Fibroblast of skin of abdomen (primary cell): ENCODE measurements around the gene CRADD.
A peak's percentile ranks its signal among the peaks of the same experiment; 100 is the strongest.
"Not testable (repeated sequence)": the region's sequence is repeated elsewhere in the genome, so short reads cannot be mapped to it uniquely, and the experiment has no call there.

Experiments used
- DNase-seq: peaks from one replicate; pipeline ENCODE4 v3.0.0-alpha.2; 2013

CRADD gene

GRCh38 chr12:93759512-93760081 is 82.4 kb downstream of the CRADD start:
- DNase-seq, result no peak

- no peak for DNase-seq
These were observed 83.2 kb downstream of the CRADD start for GRCh38 chr12:93760275-93760875.

GRCh38 chr12:93762059-93762719 is 85.0 kb downstream of the CRADD start:
- peak; percentile 82 for DNase-seq

GRCh38 chr12:93762912-93763553 is 85.9 kb downstream of the CRADD start:
- no peak for DNase-seq

- DNase-seq, result no peak
These were observed 86.6 kb downstream of the CRADD start for GRCh38 chr12:93763746-93764147.

- DNase-seq, result no peak
These were observed 89.2 kb downstream of the CRADD start for GRCh38 chr12:93766371-93766770.

- DNase-seq, result peak; percentile 78
These were observed 89.8 kb downstream of the CRADD start for GRCh38 chr12:93766796-93767523.

GRCh38 chr12:93767524-93767863 is 90.3 kb downstream of the CRADD start:
- DNase-seq, result no peak

- DNase-seq, result no peak
These were observed 95.0 kb downstream of the CRADD start for GRCh38 chr12:93772003-93772700.

- peak; percentile 52 for DNase-seq
These were observed 96.1 kb downstream of the CRADD start for GRCh38 chr12:93773122-93773871.

- peak; percentile 97 for DNase-seq
These were observed 99.4 kb downstream of the CRADD start for GRCh38 chr12:93776581-93777018.

GRCh38 chr12:93777254-93777653 is 100.1 kb downstream of the CRADD start:
- DNase-seq, result peak; percentile 65

- DNase-seq, result peak; percentile 74
These were observed 101.1 kb downstream of the CRADD start for GRCh38 chr12:93778306-93778705.

GRCh38 chr12:93778766-93779165 is 101.6 kb downstream of the CRADD start:
- DNase-seq, result no peak

GRCh38 chr12:93780101-93780641 is 103.0 kb downstream of the CRADD start:
- DNase-seq, result no peak

GRCh38 chr12:93780886-93781285 is 103.7 kb downstream of the CRADD start:
- not testable (repeated sequence) for DNase-seq

- not testable (repeated sequence) for DNase-seq
These were observed 104.8 kb downstream of the CRADD start for GRCh38 chr12:93781961-93782360.

GRCh38 chr12:93782853-93783252 is 105.7 kb downstream of the CRADD start:
- DNase-seq, result no peak

GRCh38 chr12:93783832-93784231 is 106.7 kb downstream of the CRADD start:
- DNase-seq, result no peak

- DNase-seq, result peak; percentile 77
These were observed 107.3 kb downstream of the CRADD start for GRCh38 chr12:93784339-93785086.
